MM.1S (cell line): ENCODE results near the gene CD46.

Source experiments
- DNase-seq: peaks from one replicate; pipeline ENCODE4 v3.0.0-alpha.2; 2015
- H2AFZ ChIP-seq: fragments of 300-600 bp; sonication (generic); 2 replicates; pipeline ENCODE4 v1.6.0; 2016; ENCODE audit warnings: antibody characterized with exemption, low read length
- H3F3A ChIP-seq: fragments of 300-600 bp; sonication (generic); 2 replicates; pipeline ENCODE4 v1.6.1; 2016; ENCODE audit warnings: mild to moderate bottlenecking, antibody characterized with exemption, low read length, moderate library complexity, mixed read lengths; ENCODE audit not compliant: insufficient read depth
- H3K27ac ChIP-seq: fragments of 300-600 bp; sonication (generic); 2 replicates; pipeline ENCODE4 v1.5.1; 2016; ENCODE audit warnings: mild to moderate bottlenecking, low read length
- H3K27me3 ChIP-seq: fragments of 300-600 bp; sonication (generic); replicated peaks from 2 replicates; pipeline ENCODE4 v1.6.0; 2016; ENCODE audit warnings: low read length; ENCODE audit not compliant: insufficient read depth
- H3K36me3 ChIP-seq: fragments of 300-600 bp; sonication (generic); replicated peaks from 2 replicates; pipeline ENCODE4 v1.6.1; 2016; ENCODE audit warnings: mild to moderate bottlenecking, low read length, mixed read lengths; ENCODE audit not compliant: insufficient read depth
- H3K4me1 ChIP-seq: fragments of 300-600 bp; sonication (generic); 2 replicates; pipeline ENCODE4 v1.6.1; 2016; ENCODE audit warnings: low read length, mixed read lengths
- H3K4me2 ChIP-seq: fragments of 300-600 bp; sonication (generic); 2 replicates; pipeline ENCODE4 v1.6.0; 2016; ENCODE audit warnings: low read depth, low read length
- H3K4me3 ChIP-seq: fragments of 300-600 bp; sonication (generic); 2 replicates; pipeline ENCODE4 v1.5.1; 2016; ENCODE audit warnings: low read length, mixed read lengths
- H3K79me2 ChIP-seq: fragments of 300-600 bp; sonication (generic); 2 replicates; pipeline ENCODE4 v1.6.1; 2016; ENCODE audit warnings: mixed run types, low read length, mixed read lengths
- H3K9ac ChIP-seq: fragments of 300-600 bp; sonication (generic); 2 replicates; pipeline ENCODE4 v1.6.1; 2016; ENCODE audit warnings: low read length, mixed read lengths
- H3K9me2 ChIP-seq: fragments of 300-600 bp; sonication (generic); replicated peaks from 2 replicates; pipeline ENCODE4 v1.6.1; 2016; ENCODE audit warnings: mild to moderate bottlenecking, low read length, mixed read lengths; ENCODE audit not compliant: insufficient read depth
- H3K9me3 ChIP-seq: fragments of 300-600 bp; sonication (generic); replicated peaks from 2 replicates; pipeline ENCODE4 v1.6.1; 2016; ENCODE audit warnings: mild to moderate bottlenecking, low read length, mixed read lengths; ENCODE audit not compliant: insufficient read depth
- H4K20me1 ChIP-seq: fragments of 300-600 bp; sonication (generic); 2 replicates; pipeline ENCODE4 v1.6.1; 2016; ENCODE audit warnings: mild to moderate bottlenecking, low read length, moderate library complexity, mixed read lengths; ENCODE audit not compliant: insufficient read depth
- CTCF ChIP-seq: fragments of 300-600 bp; sonication (generic); IDR thresholded peaks from 2 replicates; pipeline ENCODE4 v1.5.1; 2016; ENCODE audit warnings: antibody characterized with exemption, low read length, mixed read lengths
- EZH2 ChIP-seq: fragments of 300-600 bp; sonication (generic); optimal IDR thresholded peaks from 2 replicates; pipeline ENCODE3; 2017; ENCODE audit warnings: low read depth, mild to moderate bottlenecking, antibody characterized with exemption, low read length, mixed read lengths
- EZH2phosphoT487 ChIP-seq: fragments of 300-600 bp; sonication (generic); IDR thresholded peaks from 2 replicates; pipeline ENCODE4 v1.6.1; 2018; ENCODE audit warnings: antibody characterized with exemption, low read length

The CD46 gene

GRCh38 chr1:207828485-207829158 lies 76.8 kb downstream of the CD46 start:
- Histone ChIP-seq H3K4me1 (peaks cover 61% of the 10 kb centered on the region), H3K9me2 (no peaks in the 10 kb centered on the region), H3K4me3 (no peak overlapping the region), H3K4me2 (no peak overlapping the region), H3K9ac (no peak overlapping the region), H4K20me1 (no peaks in the 10 kb centered on the region), H3K36me3 (no peaks in the 10 kb centered on the region), H3K27me3 (no peaks in the 10 kb centered on the region), H3K79me2 (peaks cover 80% of the 10 kb centered on the region), H2AFZ (no peak overlapping the region), H3F3A (peaks cover 52% of the 10 kb centered on the region), H3K9me3 (no peaks in the 10 kb centered on the region), H3K27ac (no peak overlapping the region)
- TF ChIP-seq CTCF (peak; percentile 96), EZH2 (no peak)
- peak; percentile 87 for DNase-seq

- Histone ChIP-seq H3K4me2 (no peak overlapping the region), H3K79me2 (peaks cover 83% of the 10 kb centered on the region), H3K36me3 (no peaks in the 10 kb centered on the region), H4K20me1 (no peaks in the 10 kb centered on the region), H3K4me1 (peaks cover 55% of the 10 kb centered on the region), H3K9me3 (no peaks in the 10 kb centered on the region), H3K9ac (no peak overlapping the region), H3K27me3 (no peaks in the 10 kb centered on the region), H3F3A (peaks cover 45% of the 10 kb centered on the region), H3K9me2 (no peaks in the 10 kb centered on the region), H3K4me3 (no peak overlapping the region), H2AFZ (no peak overlapping the region), H3K27ac (no peak overlapping the region)
- TF ChIP-seq EZH2 (no peak), CTCF (no peak)
- DNase-seq = no peak
These were observed 77.7 kb downstream of the CD46 start for GRCh38 chr1:207829576-207829975.

GRCh38 chr1:207830788-207831187 lies 78.9 kb downstream of the CD46 start:
- H3K4me3 ChIP-seq = no peak overlapping the region
- peaks cover 33% of the 10 kb centered on the region for H3F3A ChIP-seq
- peaks cover 85% of the 10 kb centered on the region for H3K79me2 ChIP-seq
- no peak overlapping the region for H2AFZ ChIP-seq
- H3K9ac ChIP-seq = no peak overlapping the region
- no peaks in the 10 kb centered on the region for H3K9me3 ChIP-seq
- no peak overlapping the region for H3K27ac ChIP-seq
- no peak for DNase-seq
- TF ChIP-seq CTCF = no peak
- TF ChIP-seq EZH2 = no peak
- TF ChIP-seq EZH2phosphoT487 = no peak
- no peaks in the 10 kb centered on the region for H3K9me2 ChIP-seq
- no peaks in the 10 kb centered on the region for H3K27me3 ChIP-seq
- no peaks in the 10 kb centered on the region for H3K36me3 ChIP-seq
- H4K20me1 ChIP-seq = no peaks in the 10 kb centered on the region
- peaks cover 44% of the 10 kb centered on the region for H3K4me1 ChIP-seq
- no peak overlapping the region for H3K4me2 ChIP-seq
